Aorta (tissue), 5 donors: ENCODE data around the gene CALN1. TPM values are rescaled to one million over a fixed set of nuclear protein-coding genes. Genes with fewer than 3 reads are reported as not detected.

Source experiments
- ATAC-seq: fragments of 200-7000 bp; cut with Tn5 transposase; one replicate; pipeline ENCODE4 v1.9.1; 2022; ENCODE audit warnings: moderate library complexity; ENCODE audit not compliant: low FRiP score
- DNase-seq, 2 donors: peaks; one replicate each; pipeline ENCODE4 v3.0.0-alpha.2; 2020
- H3K27ac ChIP-seq, 2 donors: one replicate each; pipeline ENCODE4 v1.5.1; 2013; ENCODE audit warnings: low read length in 2 of 2, mild to moderate bottlenecking in 2 of 2, moderate library complexity in 2 of 2, control low read depth in 1 of 2, inconsistent platforms in 1 of 2, low read depth in 1 of 2
- H3K27me3 ChIP-seq, 2 donors: one replicate each; pipeline ENCODE4 v1.6.1; 2013; ENCODE audit warnings: control low read depth in 1 of 2, low read length in 1 of 2, mild to moderate bottlenecking in 1 of 2, moderate library complexity in 1 of 2; ENCODE audit not compliant: insufficient read depth in 2 of 2, control insufficient read depth in 1 of 2
- H3K36me3 ChIP-seq, 2 donors: one replicate each; pipeline ENCODE4 v1.6.1; 2013; ENCODE audit warnings: control low read depth in 1 of 2, low read length in 1 of 2, mild to moderate bottlenecking in 1 of 2; ENCODE audit not compliant: insufficient read depth in 2 of 2, control insufficient read depth in 1 of 2
- H3K4me1 ChIP-seq, 2 donors: one replicate each; pipeline ENCODE4 v1.6.1; 2013; ENCODE audit warnings: low read length in 2 of 2, control low read depth in 1 of 2, mild to moderate bottlenecking in 1 of 2, moderate library complexity in 1 of 2; ENCODE audit not compliant: insufficient read depth in 2 of 2, control insufficient read depth in 1 of 2
- H3K4me3 ChIP-seq, 2 donors: one replicate each; pipeline ENCODE4 v1.5.1; 2013; ENCODE audit warnings: low read length in 2 of 2, control low read depth in 1 of 2, mild to moderate bottlenecking in 1 of 2
- H3K9me3 ChIP-seq: one replicate; pipeline ENCODE4 v1.6.1; 2013; ENCODE audit warnings: mild to moderate bottlenecking, low read length; ENCODE audit not compliant: control insufficient read depth
- WGBS, 2 donors: extraction: QIAGEN DNeasy Blood & Tissue Kit; methylation state at CpG; one replicate each; pipeline ENCODE4 v1.1.7; 2013; 5-methylcytosine and 5-hydroxymethylcytosine counted together
- intact Hi-C, 2 donors: fragments of 100-400 bp; cut with DNase I; formaldehyde crosslinking; loops; one replicate each; pipeline versions ENCODE4 v1.14.2 to v1.15.0; 2022
- polyA plus RNA-seq, 2 donors: library from polyadenylated mRNA; stranded (reverse); fragments of 200-250 nt; gene quantifications; one replicate each; pipeline ENCODE4 v1.2.3, GENCODE V29; 2013
- total RNA-seq, 2 donors: library from RNA; stranded (reverse); fragmentation: NEBNext Ultra II Directional; extraction: Animal tissue kit (Norgen Biotek cat#: 25700); gene quantifications; one replicate each; pipeline ENCODE4 v1.2.1, GENCODE V29; 2021
- donor health status: healthy with polysubstance abuse.
- donor health status: Bipolar disorder and iron deficiency.
- donor health status: DM: no; HTN: no; CAD: no.
- donor health status: DM: no; HTN: no; CAD: no.
- donor health status: DM: yes; HTN: yes; CAD: no.

CALN1 gene
- total and polyA plus RNA-seq, 4 donors: 0.33 TPM; not detected in 3

- no peaks in the 10 kb centered on the region for H3K4me1 ChIP-seq
- DNase-seq (no peak), ATAC-seq (no peak)
- H3K27me3 ChIP-seq: no peaks in the 10 kb centered on the region
- intact Hi-C loops: no loop called here
- H3K9me3 ChIP-seq: no peaks in the 10 kb centered on the region
- no peak overlapping the region for H3K27ac ChIP-seq
- 62 to 67% methylated on average over 9 of the region's 9 CpGs for WGBS, 2 donors
- H3K36me3 ChIP-seq: no peaks in the 10 kb centered on the region
- H3K4me3 ChIP-seq: no peak overlapping the region
These were observed 104.6 kb downstream of the CALN1 start for GRCh38 chr7:72307566-72307965.

GRCh38 chr7:72298912-72299311 lies 113.2 kb downstream of the CALN1 start:
- Histone ChIP-seq H3K4me1 (no peaks in the 10 kb centered on the region), H3K27ac (no peak overlapping the region), H3K4me3 (no peak overlapping the region), H3K27me3 (no peaks in the 10 kb centered on the region), H3K9me3 (no peaks in the 10 kb centered on the region), H3K36me3 (no peaks in the 10 kb centered on the region)
- intact Hi-C loops: no loop called here
- ATAC-seq: no peak
- no peak for DNase-seq
- 77 to 84% methylated on average over 1 of the region's 1 CpG for WGBS, 2 donors

- no peaks in the 10 kb centered on the region for H3K36me3 ChIP-seq
- no peak overlapping the region for H3K4me3 ChIP-seq
- no peaks in the 10 kb centered on the region for H3K4me1 ChIP-seq
- DNase-seq (no peak), ATAC-seq (no peak)
- 82 to 83% methylated on average over 5 of the region's 5 CpGs for WGBS, 2 donors
- intact Hi-C loops: no loop called here
- H3K27me3 ChIP-seq: no peaks in the 10 kb centered on the region
- no peaks in the 10 kb centered on the region for H3K9me3 ChIP-seq
- no peak overlapping the region for H3K27ac ChIP-seq
These were observed 114.0 kb downstream of the CALN1 start for GRCh38 chr7:72298091-72298490.

- no peaks in the 10 kb centered on the region for H3K4me1 ChIP-seq
- ATAC-seq: no peak
These were observed 114.5 kb downstream of the CALN1 start for GRCh38 chr7:72297636-72298035.

GRCh38 chr7:72292794-72293193 lies 119.3 kb downstream of the CALN1 start:
- no peaks in the 10 kb centered on the region for H3K27me3 ChIP-seq
- 58 to 64% methylated on average over 3 of the region's 3 CpGs for WGBS, 2 donors
- no peaks in the 10 kb centered on the region for H3K36me3 ChIP-seq
- peaks cover 5% of the 10 kb centered on the region for H3K9me3 ChIP-seq
- intact Hi-C loops: no loop called here
- H3K4me1 ChIP-seq: no peaks in the 10 kb centered on the region
- no peak overlapping the region for H3K27ac ChIP-seq
- DNase-seq: no peak
- no peak overlapping the region for H3K4me3 ChIP-seq
- ATAC-seq: no peak

More at GRCh38 chr7:72297636-72298035, 114.5 kb downstream of the CALN1 start:
- no peak for DNase-seq
- Histone ChIP-seq H3K27me3 (no peaks in the 10 kb centered on the region), H3K4me3 (no peak overlapping the region), H3K27ac (no peak overlapping the region), H3K36me3 (no peaks in the 10 kb centered on the region), H3K9me3 (no peaks in the 10 kb centered on the region)
- intact Hi-C loops: no loop called here
- WGBS, 2 donors: 9 to 30% methylated on average over 3 of the region's 3 CpGs

GRCh38 chr7:72292118-72292517 lies 120.0 kb downstream of the CALN1 start:
- H3K9me3 ChIP-seq: peaks cover 5% of the 10 kb centered on the region
- WGBS, 2 donors: 85 to 92% methylated on average over 3 of the region's 3 CpGs
- no peak for ATAC-seq
- no peaks in the 10 kb centered on the region for H3K27me3 ChIP-seq
- DNase-seq: no peak
- no peaks in the 10 kb centered on the region for H3K4me1 ChIP-seq
- no peak overlapping the region for H3K27ac ChIP-seq
- intact Hi-C loops: no loop called here
- H3K36me3 ChIP-seq: no peaks in the 10 kb centered on the region
- no peak overlapping the region for H3K4me3 ChIP-seq

- no peaks in the 10 kb centered on the region for H3K36me3 ChIP-seq
- H3K9me3 ChIP-seq: peaks cover 5% of the 10 kb centered on the region
- no peak overlapping the region for H3K27ac ChIP-seq
- H3K4me3 ChIP-seq: no peak overlapping the region
- ATAC-seq (no peak), DNase-seq (no peak)
- no peaks in the 10 kb centered on the region for H3K27me3 ChIP-seq
- intact Hi-C loops: no loop called here
- 0 to 4% methylated on average over 1 of the region's 1 CpG for WGBS, 2 donors
- H3K4me1 ChIP-seq: no peaks in the 10 kb centered on the region
These were observed 125.6 kb downstream of the CALN1 start for GRCh38 chr7:72286519-72286918.

- H3K4me3 ChIP-seq: no peak overlapping the region
- no peak overlapping the region for H3K27ac ChIP-seq
- intact Hi-C loops: no loop called here
- no peak for ATAC-seq
- H3K4me1 ChIP-seq: no peaks in the 10 kb centered on the region
- peaks cover 5% of the 10 kb centered on the region for H3K9me3 ChIP-seq
- no peaks in the 10 kb centered on the region for H3K36me3 ChIP-seq
- H3K27me3 ChIP-seq: no peaks in the 10 kb centered on the region
- 81 to 89% methylated on average over 1 of the region's 1 CpG for WGBS, 2 donors
- DNase-seq: no peak
These were observed 128.8 kb downstream of the CALN1 start for GRCh38 chr7:72283309-72283708.

- Histone ChIP-seq H3K27me3 (no peaks in the 10 kb centered on the region), H3K27ac (no peak overlapping the region), H3K4me3 (no peak overlapping the region), H3K36me3 (no peaks in the 10 kb centered on the region), H3K4me1 (no peaks in the 10 kb centered on the region), H3K9me3 (peaks cover 8% of the 10 kb centered on the region)
- ATAC-seq (no peak), DNase-seq (no peak)
- WGBS, 2 donors: 57% methylated on average over 2 of the region's 2 CpGs
- intact Hi-C loops: no loop called here
These were observed 130.8 kb downstream of the CALN1 start for GRCh38 chr7:72281308-72281707.
